ENCODE results near the gene TBC1D3H. TPM values are rescaled to one million over a fixed set of nuclear protein-coding genes. Genes with fewer than 3 reads are reported as not detected.
"Not testable (repeated sequence)": the region's sequence is repeated elsewhere in the genome, so short reads cannot be mapped to it uniquely, and the experiment has no call there.

TBC1D3H gene
- total RNA-seq, result under 1 TPM in 1 of 2 experiments, not detected in 1; 0.78 TPM

DNA sequence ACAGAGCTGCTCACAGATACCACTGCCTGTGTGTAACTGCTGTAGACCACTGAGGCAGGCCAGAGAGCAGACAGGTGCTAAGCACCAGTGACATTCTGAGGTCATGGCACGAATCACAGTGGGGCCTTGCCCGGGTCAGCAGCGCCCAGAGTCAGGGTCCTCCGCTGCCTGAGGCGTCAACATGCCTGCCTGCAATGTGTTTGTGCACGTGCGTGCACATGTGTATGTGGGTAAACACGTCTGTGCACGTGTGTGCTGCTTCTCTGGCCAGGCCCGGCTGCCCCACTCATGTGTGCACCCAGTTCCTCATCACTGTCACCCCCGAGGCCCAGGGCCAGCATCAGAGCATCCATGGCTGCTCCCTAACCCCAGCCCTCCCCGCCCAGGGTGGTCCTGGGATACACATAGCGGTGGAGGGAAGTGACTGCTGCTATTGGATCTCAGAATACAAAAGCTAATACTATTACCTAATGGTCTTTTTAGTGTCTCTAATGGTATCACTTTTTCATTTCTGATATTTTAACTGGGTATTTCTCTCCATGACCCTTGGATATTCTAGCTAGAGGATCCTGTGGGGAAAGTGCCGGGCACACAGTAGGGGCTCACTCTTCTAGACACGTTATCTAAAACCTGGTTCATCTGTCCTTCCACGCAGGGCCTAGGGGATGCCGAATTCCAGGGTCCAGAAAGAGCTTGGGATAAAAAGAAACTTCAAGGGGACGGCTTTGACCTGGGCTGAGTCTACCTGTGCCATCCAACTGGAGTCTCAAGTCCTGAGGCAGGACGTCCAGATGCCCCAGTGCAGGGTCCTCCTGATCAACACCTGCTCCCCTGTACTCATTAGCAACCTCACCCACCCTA is at the start of gene TBC1D3H:
TSS of gene TBC1D3H (minus strand) at position 51 of the 861 bp plus-strand sequence. CDS start 1,540 bp downstream, outside the sequence.
- H3K27me3 Mint-ChIP-seq, H3K4me3 Mint-ChIP-seq, DNase-seq, H3K4me1 Mint-ChIP-seq, H3K27ac Mint-ChIP-seq, H3K9me3 Mint-ChIP-seq, H3K36me3 Mint-ChIP-seq: not testable (repeated sequence)

DNA sequence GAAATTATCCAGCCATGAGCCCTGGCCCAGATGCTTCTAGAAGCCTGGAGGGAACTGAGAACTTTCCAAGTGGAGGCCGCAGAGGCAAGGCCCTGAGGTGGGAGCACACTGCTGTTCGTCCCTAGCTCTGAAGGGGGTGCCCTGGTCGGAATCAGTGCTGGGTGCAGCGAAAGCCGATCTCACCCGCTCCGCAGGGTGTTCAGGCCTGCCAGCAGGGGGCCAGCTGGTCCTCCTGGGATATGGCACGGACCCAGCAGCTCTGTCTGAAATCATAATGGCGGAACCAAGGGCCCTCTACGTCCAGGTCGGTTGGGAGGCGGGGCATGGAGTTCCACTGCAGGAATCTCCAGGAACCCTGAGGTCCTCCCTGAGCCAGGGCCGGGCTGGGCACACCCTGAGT is 40.7 kb upstream of the TBC1D3H start:
- not testable (repeated sequence) for H3K4me1 Mint-ChIP-seq, H3K4me3 Mint-ChIP-seq, H3K27me3 Mint-ChIP-seq, H3K9me3 Mint-ChIP-seq, H3K27ac Mint-ChIP-seq, H3K36me3 Mint-ChIP-seq, DNase-seq

GRCh38 chr17:36415180-36415941 is 27.1 kb upstream of the TBC1D3H start:
- not testable (repeated sequence) for H3K36me3 Mint-ChIP-seq, H3K27me3 Mint-ChIP-seq, H3K4me1 Mint-ChIP-seq, H3K9me3 Mint-ChIP-seq, H3K27ac Mint-ChIP-seq, DNase-seq, H3K4me3 Mint-ChIP-seq

GRCh38 chr17:36390943-36391645 is 2.9 kb upstream of the TBC1D3H start:
- not testable (repeated sequence) for H3K9me3 Mint-ChIP-seq, H3K36me3 Mint-ChIP-seq, H3K4me1 Mint-ChIP-seq, H3K27me3 Mint-ChIP-seq, DNase-seq, H3K4me3 Mint-ChIP-seq, H3K27ac Mint-ChIP-seq

DNA sequence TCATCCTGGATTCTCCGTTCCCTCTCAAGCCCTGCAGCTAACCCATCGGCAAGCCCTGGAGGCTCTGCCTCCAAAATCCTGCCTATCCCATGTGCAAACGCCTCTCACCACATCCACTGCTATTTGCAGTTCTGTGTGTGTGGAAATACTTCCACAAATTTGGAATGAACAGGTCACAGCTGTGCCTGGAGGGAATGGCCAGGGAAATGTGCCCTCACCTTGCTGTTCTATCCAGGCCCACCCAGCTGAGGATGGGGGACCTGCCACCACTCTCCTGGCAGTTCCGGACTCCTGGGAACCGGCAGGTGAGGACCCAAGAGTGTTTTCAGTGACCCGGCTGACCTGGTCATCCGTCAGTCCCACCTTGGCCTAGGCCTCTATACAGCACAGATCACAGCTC is 12.3 kb downstream of the TBC1D3H start:
- H3K4me3 Mint-ChIP-seq, H3K4me1 Mint-ChIP-seq, H3K27me3 Mint-ChIP-seq, H3K9me3 Mint-ChIP-seq, H3K36me3 Mint-ChIP-seq, DNase-seq, H3K27ac Mint-ChIP-seq: not testable (repeated sequence)

DNA sequence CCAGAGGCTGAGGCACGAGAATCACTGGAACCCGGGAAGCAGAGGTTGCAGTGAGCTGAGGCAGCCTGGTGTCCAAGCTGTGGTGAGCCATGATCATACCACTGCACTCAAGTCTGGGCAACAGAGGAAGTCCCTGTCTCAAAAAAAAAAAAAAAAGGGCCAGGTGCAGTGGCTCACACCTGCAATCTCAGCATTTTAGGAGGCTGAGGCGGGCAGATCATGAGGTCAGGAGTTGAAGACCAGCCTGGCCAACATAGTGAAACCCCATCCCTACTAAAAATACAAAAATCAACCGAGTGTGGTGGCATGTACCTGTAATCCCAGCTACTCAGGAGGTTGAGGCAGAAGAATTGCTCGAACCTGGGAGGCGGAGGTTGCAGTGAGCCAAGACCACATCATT is 25.7 kb downstream of the TBC1D3H start:
- not testable (repeated sequence) for H3K4me3 Mint-ChIP-seq, H3K9me3 Mint-ChIP-seq, H3K27me3 Mint-ChIP-seq, H3K4me1 Mint-ChIP-seq, DNase-seq, H3K36me3 Mint-ChIP-seq, H3K27ac Mint-ChIP-seq

Other genes with a start within 250 kb of the TBC1D3H start
- gene TBC1D3B, start 211.8 kb downstream of the TBC1D3H start, total RNA-seq, result 1 to 10 TPM; 2.0 to 2.6 TPM
- gene CCL3L1, start 191.7 kb downstream of the TBC1D3H start, total RNA-seq, result 1 to 10 TPM; 2.9 to 3.2 TPM
- 1 to 10 TPM; 4.4 to 5.5 TPM for gene CCL4L2, start 177.4 kb downstream of the TBC1D3H start, total RNA-seq
- not detected for gene TBC1D3I, start 123.9 kb downstream of the TBC1D3H start, total RNA-seq
- gene TBC1D3G, start 64.6 kb downstream of the TBC1D3H start, total RNA-seq, result not detected
- 10 to 100 TPM; 52.4 to 59.7 TPM for gene ZNHIT3, start 98.2 kb upstream of the TBC1D3H start, total RNA-seq
- 100 to 1,000 TPM; 123 to 134 TPM for gene MYO19, start 146.4 kb upstream of the TBC1D3H start, total RNA-seq
- 10 to 100 TPM; 32.5 to 34.6 TPM for gene PIGW, start 146.6 kb upstream of the TBC1D3H start, total RNA-seq
- gene GGNBP2, start 156.5 kb upstream of the TBC1D3H start, total RNA-seq, result 10 to 100 TPM; 72.8 to 74.6 TPM
- 10 to 100 TPM; 10.1 to 14.1 TPM for gene DHRS11, start 203.4 kb upstream of the TBC1D3H start, total RNA-seq
- gene MRM1, start 213.1 kb upstream of the TBC1D3H start, total RNA-seq, result 10 to 100 TPM; 24.4 to 26.4 TPM